AG04450 (cell line): ENCODE data around the gene ATXN8OS. TPM values are rescaled to one million over a fixed set of nuclear protein-coding genes. Genes with fewer than 3 reads are reported as not detected.

Source experiments
- CTCF ChIA-PET: fragments of 300-600, 350-600 bp; formaldehyde crosslinking; extraction: SDS; loops from one replicate; lab custom pipeline; 2022; ENCODE audit warnings: antibody characterized with exemption, inconsistent platforms; lab: Charles Lee
- POLR2A ChIA-PET: fragments of 350-600 bp; formaldehyde crosslinking; extraction: SDS; loops from one replicate; lab custom pipeline; 2021; ENCODE audit warnings: antibody characterized with exemption, inconsistent platforms; lab: Yijun Ruan, JAX
- DNase-seq: peaks from one replicate; pipeline ENCODE4 v3.0.0-alpha.2; 2011; ENCODE audit warnings: low read depth, low spot score
- H3K27ac ChIP-seq: one replicate; pipeline ENCODE4 v1.5.1; 2012; ENCODE audit warnings: low read depth, low read length, control low read depth
- H3K27me3 ChIP-seq: one replicate; pipeline ENCODE4 v1.6.0; 2012; ENCODE audit warnings: low read length; ENCODE audit not compliant: control insufficient read depth, insufficient read depth
- H3K4me3 ChIP-seq: 2 replicates; pipeline ENCODE4 v1.5.1; 2011; ENCODE audit warnings: mild to moderate bottlenecking, low read depth, low read length, control low read depth
- H3K9me3 ChIP-seq: 2 replicates; pipeline ENCODE4 v1.5.1; 2012; ENCODE audit warnings: low read length; ENCODE audit not compliant: control insufficient read depth, insufficient read depth
- polyA minus RNA-seq: library from RNA; depleted of rRNA, polyadenylated mRNA; stranded (reverse); fragments of >200 nt; gene quantifications from 2 replicates; pipeline ENCODE4 v1.2.3, GENCODE V29; 2011; rRNA and poly(A)+ RNA removed
- polyA plus RNA-seq: library from polyadenylated mRNA; depleted of rRNA; stranded (reverse); fragments of >200 nt; gene quantifications from 2 replicates; pipeline ENCODE4 v1.2.3, GENCODE V29; 2011; rRNA removed
- TF ChIP-seq, protein P1 (sequence below): IDR thresholded peaks from 2 replicates; pipeline ENCODE4 v1.5.1; 2011; ENCODE audit warnings: low read depth, low read length, control low read depth, inconsistent platforms

ATXN8OS gene
- polyA plus RNA-seq = not detected in 2 replicates
- polyA minus RNA-seq = not detected in 2 replicates

DNA sequence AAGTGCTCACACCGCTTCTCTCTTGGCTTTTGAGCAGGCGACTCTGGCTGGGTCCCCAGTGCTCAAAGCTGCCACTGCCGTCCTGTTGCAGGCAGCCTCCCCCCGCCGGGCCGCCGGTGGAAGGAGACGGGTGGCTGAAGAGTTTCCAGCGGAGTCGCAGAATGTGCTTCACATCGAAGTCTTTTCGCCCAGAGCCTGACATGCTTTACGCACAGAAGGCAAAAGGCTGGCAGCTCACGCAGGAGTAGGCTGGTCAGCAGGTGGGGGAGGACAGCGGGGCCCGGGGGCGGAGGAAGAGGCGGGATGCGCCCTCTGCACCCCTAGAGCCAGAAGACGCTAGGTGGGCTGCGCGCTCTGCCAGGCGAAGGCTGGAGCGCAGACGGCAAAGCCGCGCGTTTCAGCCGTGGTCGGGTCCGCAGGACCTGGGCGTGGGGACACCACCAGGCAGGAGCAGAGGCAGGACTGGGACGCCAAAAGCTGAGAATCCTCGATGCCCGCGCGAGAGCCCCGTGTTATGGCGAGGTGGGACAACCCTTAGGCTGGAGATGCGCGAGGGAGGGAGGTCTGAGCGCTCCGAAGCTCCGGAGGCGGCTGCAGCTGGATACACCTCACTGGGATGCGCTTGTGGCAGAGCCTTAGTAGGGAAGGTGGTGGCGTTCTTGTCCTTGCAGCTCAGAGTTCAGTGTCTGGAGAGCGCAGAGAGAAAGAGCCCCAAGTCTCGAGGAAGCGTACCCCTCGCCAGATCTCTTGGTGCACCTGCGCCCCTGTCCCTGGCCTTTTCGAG, at the start of gene ATXN8OS:
Gene ATXN8OS, plus strand, starts transcription at position 329 of the 784 bp plus-strand sequence.
- TF ChIP-seq, protein P1, sequence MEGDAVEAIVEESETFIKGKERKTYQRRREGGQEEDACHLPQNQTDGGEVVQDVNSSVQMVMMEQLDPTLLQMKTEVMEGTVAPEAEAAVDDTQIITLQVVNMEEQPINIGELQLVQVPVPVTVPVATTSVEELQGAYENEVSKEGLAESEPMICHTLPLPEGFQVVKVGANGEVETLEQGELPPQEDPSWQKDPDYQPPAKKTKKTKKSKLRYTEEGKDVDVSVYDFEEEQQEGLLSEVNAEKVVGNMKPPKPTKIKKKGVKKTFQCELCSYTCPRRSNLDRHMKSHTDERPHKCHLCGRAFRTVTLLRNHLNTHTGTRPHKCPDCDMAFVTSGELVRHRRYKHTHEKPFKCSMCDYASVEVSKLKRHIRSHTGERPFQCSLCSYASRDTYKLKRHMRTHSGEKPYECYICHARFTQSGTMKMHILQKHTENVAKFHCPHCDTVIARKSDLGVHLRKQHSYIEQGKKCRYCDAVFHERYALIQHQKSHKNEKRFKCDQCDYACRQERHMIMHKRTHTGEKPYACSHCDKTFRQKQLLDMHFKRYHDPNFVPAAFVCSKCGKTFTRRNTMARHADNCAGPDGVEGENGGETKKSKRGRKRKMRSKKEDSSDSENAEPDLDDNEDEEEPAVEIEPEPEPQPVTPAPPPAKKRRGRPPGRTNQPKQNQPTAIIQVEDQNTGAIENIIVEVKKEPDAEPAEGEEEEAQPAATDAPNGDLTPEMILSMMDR = no peak
- ChIA-PET POLR2A (no interaction called here), CTCF (no interaction called here)
- Histone ChIP-seq H3K27me3 (no peaks in the 10 kb centered on the region), H3K9me3 (peaks cover 16% of the 10 kb centered on the region), H3K27ac (no peak within 1 kb of the TSS), H3K4me3 (no peak within 1 kb of the TSS)
- DNase-seq = no peak

DNA sequence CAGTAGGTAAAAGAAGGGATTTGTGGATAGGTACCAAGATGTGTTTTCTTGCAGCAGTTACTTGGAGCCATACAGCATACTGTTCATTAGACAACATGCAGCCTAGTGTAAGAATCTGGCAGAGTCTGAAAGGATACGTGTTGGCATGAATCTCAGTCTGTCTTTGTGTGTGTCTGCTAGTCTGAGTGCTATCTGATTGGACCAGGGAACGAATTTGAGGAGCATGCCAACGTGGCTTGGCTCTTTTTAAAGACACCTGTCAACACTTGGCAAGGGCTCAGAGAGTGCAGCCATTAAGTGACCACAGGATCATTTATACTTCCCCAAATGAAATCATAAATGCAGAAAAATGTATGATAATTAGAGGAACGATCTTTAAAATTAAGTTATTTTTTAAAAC, 27.6 kb upstream of the ATXN8OS start:
- POLR2A ChIA-PET = no interaction called here
- Histone ChIP-seq H3K27me3 (no peaks in the 10 kb centered on the region), H3K27ac (no peak overlapping the region), H3K9me3 (peaks cover 12% of the 10 kb centered on the region), H3K4me3 (no peak overlapping the region)
- TF ChIP-seq, protein P1 = no peak
- CTCF ChIA-PET = no interaction called here
- no peak for DNase-seq

DNA sequence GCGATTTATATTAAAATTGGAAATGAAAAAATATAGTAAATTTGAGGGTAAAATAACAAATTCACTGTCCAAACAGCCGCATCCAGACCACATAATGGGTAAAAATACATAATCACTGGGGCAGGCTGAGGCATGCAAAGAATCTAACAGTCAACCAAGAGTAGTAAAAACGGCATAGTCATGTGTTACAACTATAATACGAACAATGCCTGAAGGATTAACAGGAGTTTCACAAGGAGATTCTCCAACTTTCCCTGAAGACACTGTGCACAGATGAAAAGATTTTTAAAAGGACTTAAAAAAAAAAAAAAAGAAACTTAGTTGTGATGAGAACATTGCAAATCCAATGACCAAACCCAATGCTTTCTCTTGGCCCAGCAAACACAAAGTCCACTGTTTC, 20.4 kb upstream of the ATXN8OS start:
- no peak for DNase-seq

DNA sequence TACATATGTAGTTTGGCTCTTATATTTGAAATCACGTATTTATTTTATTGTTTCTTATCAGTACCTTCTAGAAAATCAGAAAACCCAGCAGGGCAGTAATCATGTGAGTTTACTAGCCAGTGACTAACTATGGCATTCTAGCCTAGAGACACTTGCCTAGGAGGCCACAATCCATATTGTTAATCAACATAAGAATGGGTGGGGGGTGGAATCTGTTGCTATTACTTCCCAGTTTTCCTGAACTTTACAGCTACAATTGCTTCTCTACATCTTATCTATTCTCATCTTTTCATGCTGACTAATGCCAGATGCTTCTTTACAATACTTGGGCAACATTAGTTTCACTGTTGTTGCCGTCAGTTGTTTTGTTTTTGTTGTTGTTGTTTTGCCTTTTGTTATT, 18.7 kb upstream of the ATXN8OS start:
- no peak for DNase-seq
- ChIA-PET POLR2A (no interaction called here), CTCF (no interaction called here)
- TF ChIP-seq, protein P1 = no peak
- H3K4me3 ChIP-seq = no peak overlapping the region
- no peaks in the 10 kb centered on the region for H3K27me3 ChIP-seq
- peaks cover 8% of the 10 kb centered on the region for H3K9me3 ChIP-seq
- H3K27ac ChIP-seq = no peak overlapping the region

More for the DNA sequence above, 20.4 kb upstream of the ATXN8OS start:
- no peak overlapping the region for H3K27ac ChIP-seq
- H3K4me3 ChIP-seq = no peak overlapping the region
- ChIA-PET POLR2A (no interaction called here), CTCF (no interaction called here)
- no peaks in the 10 kb centered on the region for H3K27me3 ChIP-seq
- peaks cover 8% of the 10 kb centered on the region for H3K9me3 ChIP-seq
- TF ChIP-seq, protein P1 = no peak

DNA sequence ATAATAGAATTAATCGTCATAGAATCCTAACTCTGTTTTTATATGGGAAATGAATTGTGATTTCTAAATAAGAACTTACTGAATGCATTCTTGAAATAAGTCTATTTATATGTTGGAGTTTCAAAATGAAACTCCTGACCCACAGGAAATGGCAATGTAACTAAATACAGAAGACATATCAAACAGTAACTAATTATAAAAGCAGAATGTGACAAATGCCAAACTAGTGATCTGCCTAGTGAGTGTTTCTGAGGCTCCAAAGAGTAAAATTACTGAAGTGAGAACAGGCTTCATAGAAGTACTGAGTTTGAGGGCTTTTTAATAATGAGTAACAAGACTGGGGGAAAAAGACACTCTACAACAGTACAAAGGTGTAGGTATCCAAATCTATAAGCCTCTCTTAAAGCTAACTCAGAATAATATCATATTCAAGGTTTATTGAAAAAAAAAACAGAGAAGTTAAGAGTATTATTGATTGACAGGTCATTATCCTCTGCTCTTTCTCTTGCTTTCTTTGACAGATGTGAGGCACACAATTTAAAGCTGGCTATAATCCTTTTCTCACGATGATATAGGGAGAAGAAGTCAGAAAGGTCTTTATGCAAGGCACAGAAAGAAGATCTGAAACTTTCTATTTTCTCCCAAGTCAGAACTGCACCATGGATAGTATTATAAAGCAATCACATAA, 17.4 kb upstream of the ATXN8OS start:
- TF ChIP-seq, protein P1 = no peak
- POLR2A ChIA-PET = no interaction called here
- DNase-seq = no peak
- Histone ChIP-seq H3K27me3 (no peaks in the 10 kb centered on the region), H3K9me3 (peaks cover 6% of the 10 kb centered on the region; the same call in 1 of the 2 replicates), H3K27ac (no peak overlapping the region), H3K4me3 (no peak overlapping the region)
- CTCF ChIA-PET = no interaction called here
